Mucosa of rectum (tissue), 2 donors: ENCODE measurements around the gene SPRYD3.
"Not testable (repeated sequence)": the region's sequence is repeated elsewhere in the genome, so short reads cannot be mapped to it uniquely, and the experiment has no call there.

Experiments
- H3K27ac ChIP-seq, 2 donors: one replicate each; pipeline ENCODE4 v1.7.0; 2013; ENCODE audit warnings: inconsistent platforms in 2 of 2, low read depth in 2 of 2, low read length in 2 of 2
- H3K27me3 ChIP-seq, 2 donors: one replicate each; pipeline ENCODE4 v1.7.0; 2013; ENCODE audit warnings: low read length in 2 of 2; ENCODE audit not compliant: control insufficient read depth in 2 of 2, insufficient read depth in 2 of 2
- H3K36me3 ChIP-seq, 2 donors: one replicate each; pipeline ENCODE4 v1.7.0; 2013; ENCODE audit warnings: low read length in 2 of 2; ENCODE audit not compliant: control insufficient read depth in 2 of 2, insufficient read depth in 2 of 2
- H3K4me1 ChIP-seq, 2 donors: one replicate each; pipeline ENCODE4 v1.7.0; 2013; ENCODE audit warnings: low read length in 2 of 2, mild to moderate bottlenecking in 1 of 2; ENCODE audit not compliant: control insufficient read depth in 2 of 2, insufficient read depth in 2 of 2
- H3K4me3 ChIP-seq, 2 donors: one replicate each; pipeline ENCODE4 v1.7.0; 2013; ENCODE audit warnings: low read length in 2 of 2
- H3K9ac ChIP-seq, 2 donors: one replicate each; pipeline ENCODE4 v1.7.0; 2013; ENCODE audit warnings: low read length in 2 of 2, low read depth in 1 of 2, mild to moderate bottlenecking in 1 of 2
- H3K9me3 ChIP-seq, 2 donors: one replicate each; pipeline ENCODE4 v1.7.0; 2013; ENCODE audit warnings: low read length in 2 of 2; ENCODE audit not compliant: control insufficient read depth in 2 of 2
- donor health status: healthy.
- donor health status: Normal muscosa, but diverticular disease.

Gene SPRYD3

DNA sequence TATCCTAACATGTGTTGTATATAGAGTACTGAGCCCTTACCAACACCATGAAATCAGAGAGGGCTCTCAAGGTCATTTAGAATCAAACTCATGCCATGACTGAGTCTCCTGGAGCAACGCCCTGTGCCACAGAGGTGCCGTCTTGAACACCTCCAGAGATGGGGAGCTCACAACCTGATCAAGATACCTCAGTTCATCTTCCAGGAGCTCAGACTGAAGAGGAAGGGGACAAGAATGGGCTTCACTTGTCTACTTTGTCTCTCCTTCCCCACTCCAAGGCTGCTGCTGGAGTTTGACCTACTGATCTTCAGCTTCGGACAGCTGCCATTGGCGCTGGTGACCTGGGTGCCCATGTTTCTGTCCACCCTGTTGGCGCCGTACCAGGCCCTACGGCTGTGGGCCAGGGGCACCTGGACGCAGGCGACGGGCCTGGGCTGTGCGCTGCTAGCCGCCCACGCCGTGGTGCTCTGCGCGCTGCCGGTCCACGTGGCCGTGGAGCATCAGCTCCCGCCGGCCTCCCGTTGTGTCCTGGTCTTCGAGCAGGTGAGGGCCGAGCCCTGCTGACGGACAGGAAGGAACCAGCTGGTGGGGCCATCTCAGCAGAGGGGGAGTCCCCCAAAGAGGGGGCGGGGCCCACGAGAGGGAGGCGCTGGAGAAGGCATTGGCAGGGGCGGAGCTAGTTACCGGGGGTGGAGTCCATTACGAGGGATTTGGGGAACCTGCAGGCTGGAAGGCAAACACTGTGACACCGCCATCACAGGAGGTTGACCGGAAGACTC, 36.1 kb upstream of the SPRYD3 start:
- Histone ChIP-seq H3K27me3 (no peaks in the 10 kb centered on the region), H3K36me3 (no peaks in the 10 kb centered on the region), H3K4me1 (no peaks in the 10 kb centered on the region), H3K9ac (no peak overlapping the region), H3K4me3 (no peak overlapping the region), H3K27ac (no peak overlapping the region), H3K9me3 (no peaks in the 10 kb centered on the region)

DNA sequence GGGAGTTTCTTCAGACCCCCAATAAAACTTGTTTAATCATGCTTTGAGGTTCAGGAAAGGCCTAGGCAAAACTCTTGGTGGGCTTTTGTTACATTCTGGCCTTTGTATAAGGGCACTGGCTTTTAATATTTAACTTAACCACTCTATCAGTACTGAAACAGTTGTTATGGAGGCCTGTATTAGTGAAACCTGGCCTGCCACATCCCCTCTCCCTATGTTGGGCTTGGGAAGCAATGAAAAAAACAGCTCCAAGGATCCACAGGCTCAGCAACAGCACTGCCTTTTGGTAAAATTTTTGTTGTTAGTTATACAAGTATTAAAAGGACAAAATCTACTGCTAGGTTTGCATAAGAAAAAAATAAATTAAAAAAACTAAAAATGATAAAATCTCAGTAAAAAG, 34.8 kb upstream of the SPRYD3 start:
- Histone ChIP-seq H3K27me3 (no peaks in the 10 kb centered on the region), H3K4me3 (no peak overlapping the region), H3K4me1 (no peaks in the 10 kb centered on the region), H3K9ac (no peak overlapping the region), H3K27ac (no peak overlapping the region), H3K9me3 (no peaks in the 10 kb centered on the region), H3K36me3 (no peaks in the 10 kb centered on the region)

DNA sequence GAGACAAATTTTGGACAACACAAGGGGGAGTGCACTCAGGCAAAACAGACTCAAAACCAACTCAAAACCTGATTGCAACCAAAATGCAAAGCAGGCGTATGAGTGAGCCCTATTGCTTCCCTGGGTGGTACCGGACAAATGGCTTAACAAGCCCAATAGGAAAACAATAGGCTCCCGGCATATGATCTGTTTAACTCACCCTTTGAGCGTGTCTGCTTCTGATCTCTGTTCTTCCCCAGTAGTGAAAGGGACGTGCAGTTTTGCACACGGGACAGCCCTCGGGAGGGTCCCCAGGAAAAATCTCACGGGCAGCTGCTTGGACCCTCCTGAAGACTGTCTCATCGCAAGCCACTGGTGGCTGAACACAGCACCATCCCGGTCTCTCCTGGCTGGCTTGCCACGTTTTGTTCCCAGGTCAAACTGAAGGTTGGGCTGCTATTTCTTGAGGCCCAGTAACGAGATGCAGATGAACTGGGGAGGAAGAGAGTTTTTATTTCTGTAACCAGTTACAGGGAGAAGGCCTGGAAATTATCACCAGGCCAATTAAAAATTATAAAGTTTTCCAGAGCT, 34.0 kb upstream of the SPRYD3 start:
- no peaks in the 10 kb centered on the region for H3K4me1 ChIP-seq
- H3K36me3 ChIP-seq, result no peaks in the 10 kb centered on the region
- H3K4me3 ChIP-seq, result no peak overlapping the region
- no peak overlapping the region for H3K9ac ChIP-seq
- H3K9me3 ChIP-seq, result no peaks in the 10 kb centered on the region
- H3K27me3 ChIP-seq, result no peaks in the 10 kb centered on the region
- no peak overlapping the region for H3K27ac ChIP-seq

- not testable (repeated sequence) for H3K27ac ChIP-seq, H3K4me3 ChIP-seq, H3K9ac ChIP-seq, H3K9me3 ChIP-seq, H3K27me3 ChIP-seq, H3K36me3 ChIP-seq, H3K4me1 ChIP-seq
Measured at GRCh38 chr12:53112431-53112830, 33.2 kb upstream of the SPRYD3 start.

GRCh38 chr12:53107122-53107521, 27.9 kb upstream of the SPRYD3 start:
- H3K9me3 ChIP-seq, result no peaks in the 10 kb centered on the region
- H3K27me3 ChIP-seq, result no peaks in the 10 kb centered on the region
- no peak overlapping the region for H3K4me3 ChIP-seq
- no peak overlapping the region for H3K27ac ChIP-seq
- H3K36me3 ChIP-seq, result no peaks in the 10 kb centered on the region
- H3K9ac ChIP-seq, result no peak overlapping the region
- H3K4me1 ChIP-seq, result peaks cover 4% of the 10 kb centered on the region in 2 donors

DNA sequence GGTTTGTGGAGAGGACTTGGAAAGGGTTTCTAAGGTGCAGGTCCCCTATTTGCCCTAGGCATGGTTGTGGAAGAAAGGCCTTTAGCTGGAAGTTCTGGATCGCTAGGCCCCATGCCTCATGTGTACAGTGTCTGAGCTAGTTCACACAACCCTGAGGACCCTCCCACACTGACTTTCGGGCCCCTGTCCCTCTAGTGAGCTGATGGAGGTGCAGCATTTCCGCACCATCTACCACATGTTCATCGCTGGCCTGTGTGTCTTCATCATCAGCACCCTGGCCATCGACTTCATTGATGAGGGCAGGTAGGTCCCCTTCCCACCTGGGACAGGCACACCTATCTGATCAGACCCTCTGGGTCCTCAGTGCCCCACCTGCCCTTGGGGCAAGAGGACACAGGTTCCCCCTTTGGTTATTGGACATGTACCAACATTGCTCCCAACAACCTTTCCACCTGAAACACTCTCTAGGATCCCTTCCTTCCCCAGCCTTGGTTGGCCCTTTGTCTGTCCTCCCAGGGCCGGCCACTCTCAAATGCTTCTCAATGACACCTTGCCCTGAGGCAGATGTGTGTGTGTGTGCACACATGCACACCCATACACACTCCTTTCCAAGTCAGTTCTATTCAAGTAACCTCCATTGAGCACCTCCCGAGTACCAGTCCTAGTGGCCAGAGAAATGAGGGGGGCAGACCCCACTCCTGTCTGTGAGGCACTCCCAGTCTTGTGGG, 26.7 kb upstream of the SPRYD3 start:
- Histone ChIP-seq H3K4me3 (no peak overlapping the region), H3K27ac (no peak overlapping the region), H3K9ac (no peak overlapping the region), H3K36me3 (no peaks in the 10 kb centered on the region), H3K27me3 (no peaks in the 10 kb centered on the region), H3K9me3 (no peaks in the 10 kb centered on the region), H3K4me1 (peaks cover 4% of the 10 kb centered on the region in 2 donors)

GRCh38 chr12:53105256-53105655, 26.1 kb upstream of the SPRYD3 start:
- Histone ChIP-seq H3K9ac (no peak overlapping the region), H3K27ac (no peak overlapping the region), H3K4me3 (no peak overlapping the region), H3K9me3 (no peaks in the 10 kb centered on the region), H3K27me3 (no peaks in the 10 kb centered on the region), H3K36me3 (no peaks in the 10 kb centered on the region), H3K4me1 (peaks cover 4% of the 10 kb centered on the region in 2 donors)

DNA sequence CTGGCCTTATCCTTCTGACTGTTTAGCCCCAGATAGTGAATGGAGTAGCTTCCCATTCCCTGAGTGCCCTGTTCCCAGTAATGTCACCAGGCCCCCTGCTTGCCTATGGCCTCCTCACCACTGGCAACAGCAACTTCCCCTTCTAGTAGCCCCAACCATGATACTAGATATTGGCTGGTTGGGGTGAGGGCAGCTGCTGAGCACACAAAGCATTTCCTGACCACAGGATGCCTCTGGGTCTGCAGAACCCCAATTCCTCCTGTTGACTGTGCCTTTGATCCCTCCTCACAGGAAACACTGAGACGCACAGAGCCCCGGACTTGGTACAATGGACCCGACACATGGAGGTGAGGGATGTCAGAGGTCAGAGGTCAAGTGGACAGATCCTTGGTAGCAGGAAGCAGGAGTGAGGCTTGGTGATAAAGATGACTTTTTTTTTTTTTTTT, 24.7 kb upstream of the SPRYD3 start:
- no peak overlapping the region for H3K4me3 ChIP-seq
- no peaks in the 10 kb centered on the region for H3K36me3 ChIP-seq
- no peak overlapping the region for H3K9ac ChIP-seq
- no peaks in the 10 kb centered on the region for H3K9me3 ChIP-seq
- H3K27ac ChIP-seq, result peak overlapping the region in 1 of 2 donors; percentile 32
- H3K27me3 ChIP-seq, result peaks cover 0 to 3% of the 10 kb centered on the region in 2 donors
- peaks cover 8% of the 10 kb centered on the region in 2 donors for H3K4me1 ChIP-seq

- H3K9ac ChIP-seq, result no peak within 1 kb of the TSS
- H3K4me3 ChIP-seq, result no peak within 1 kb of the TSS
- peak within 1 kb of the TSS in 1 of 2 donors; percentile 32 for H3K27ac ChIP-seq
- H3K27me3 ChIP-seq, result peaks cover 0 to 3% of the 10 kb centered on the region in 2 donors
- no peaks in the 10 kb centered on the region for H3K36me3 ChIP-seq
- H3K4me1 ChIP-seq, result peaks cover 8 to 13% of the 10 kb centered on the region in 2 donors
- H3K9me3 ChIP-seq, result no peaks in the 10 kb centered on the region
Measured at GRCh38 chr12:53102883-53103807, 24.0 kb upstream of the SPRYD3 start, which contains the start of gene SOAT2. SOAT2 (plus strand) TSS chr12:53103486; CDS start chr12:53103578, 92 bp downstream.
